Body of pancreas (tissue), 4 donors: Measurements from ENCODE around the gene RPE65.
"Not testable (repeated sequence)": the region's sequence is repeated elsewhere in the genome, so short reads cannot be mapped to it uniquely, and the experiment has no call there.

Experiments
- POLR2A ChIP-seq, 3 donors: fragments of 450-650 bp; IDR thresholded peaks; one replicate each; pipeline ENCODE4 v1.6.1; 2016; ENCODE audit warnings: antibody characterized with exemption in 3 of 3, mild to moderate bottlenecking in 2 of 3
- TF ChIP-seq, protein P1 (sequence below), 7 experiments: fragments of 450-650 bp in 4 of 7; fragments of 200-600 bp in 3 of 7; sonication (generic) in 3 of 7; IDR thresholded peaks; one replicate each; pipeline ENCODE4 v1.5.1; 2016 to 2019; ENCODE audit warnings: antibody characterized with exemption in 7 of 7

DNA sequence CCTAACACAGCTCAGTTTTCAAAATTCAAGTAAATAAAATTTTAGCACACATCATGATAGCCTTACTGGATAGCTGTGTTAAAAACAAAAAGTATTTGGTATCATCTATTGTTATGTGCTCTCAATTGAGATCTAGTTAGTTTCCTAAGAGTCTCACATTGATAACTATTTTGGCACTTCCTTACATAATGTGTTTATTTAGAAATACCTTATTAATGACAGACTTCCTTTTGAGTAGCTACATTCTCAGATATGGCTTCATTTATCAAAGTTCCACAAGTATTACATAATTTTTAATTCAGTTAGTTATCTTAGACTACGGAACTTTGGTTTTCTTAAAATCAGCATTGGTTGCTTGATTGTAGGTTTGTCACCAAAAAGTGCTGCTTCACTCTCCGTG lies 26.9 kb upstream of the RPE65 start:
- TF ChIP-seq, protein P1, sequence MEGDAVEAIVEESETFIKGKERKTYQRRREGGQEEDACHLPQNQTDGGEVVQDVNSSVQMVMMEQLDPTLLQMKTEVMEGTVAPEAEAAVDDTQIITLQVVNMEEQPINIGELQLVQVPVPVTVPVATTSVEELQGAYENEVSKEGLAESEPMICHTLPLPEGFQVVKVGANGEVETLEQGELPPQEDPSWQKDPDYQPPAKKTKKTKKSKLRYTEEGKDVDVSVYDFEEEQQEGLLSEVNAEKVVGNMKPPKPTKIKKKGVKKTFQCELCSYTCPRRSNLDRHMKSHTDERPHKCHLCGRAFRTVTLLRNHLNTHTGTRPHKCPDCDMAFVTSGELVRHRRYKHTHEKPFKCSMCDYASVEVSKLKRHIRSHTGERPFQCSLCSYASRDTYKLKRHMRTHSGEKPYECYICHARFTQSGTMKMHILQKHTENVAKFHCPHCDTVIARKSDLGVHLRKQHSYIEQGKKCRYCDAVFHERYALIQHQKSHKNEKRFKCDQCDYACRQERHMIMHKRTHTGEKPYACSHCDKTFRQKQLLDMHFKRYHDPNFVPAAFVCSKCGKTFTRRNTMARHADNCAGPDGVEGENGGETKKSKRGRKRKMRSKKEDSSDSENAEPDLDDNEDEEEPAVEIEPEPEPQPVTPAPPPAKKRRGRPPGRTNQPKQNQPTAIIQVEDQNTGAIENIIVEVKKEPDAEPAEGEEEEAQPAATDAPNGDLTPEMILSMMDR (IDR thresholded peaks at IDR 0.05): not testable (repeated sequence)
- TF ChIP-seq POLR2A (IDR thresholded peaks at IDR 0.05): not testable (repeated sequence)
